Activated CD8-positive, alpha-beta T cell treated with anti-CD3 and anti-CD28 coated beads for 36 hours (primary cell): ENCODE data around the gene ANTKMT. TPM values are rescaled to one million over a fixed set of nuclear protein-coding genes. Genes with fewer than 3 reads are reported as not detected.

ENCODE experiments used
- ATAC-seq: fragments of 200-7000 bp; cut with Tn5 transposase; one replicate; pipeline ENCODE4 v1.10.0; 2021; ENCODE audit warnings: mild to moderate bottlenecking, moderate library complexity
- CTCF ChIA-PET: fragments of 350-600 bp; sonication (Branson Sonifier 250); formaldehyde crosslinking; loops from one replicate; lab custom pipeline; 2021; ENCODE audit warnings: antibody characterized with exemption; lab: Charles Lee
- POLR2A ChIA-PET: fragments of 350-600 bp; sonication (Branson Sonifier 250); formaldehyde crosslinking; loops from one replicate; lab custom pipeline; 2021; ENCODE audit warnings: antibody characterized with exemption; lab: Charles Lee
- DNase-seq: peaks from one replicate; pipeline ENCODE4 v3.0.0-alpha.2; 2020
- H3K27ac Mint-ChIP-seq: one replicate; pipeline ENCODE4 v1.8.0; 2021; ENCODE audit warnings: mild to moderate bottlenecking, mixed read lengths
- H3K27me3 Mint-ChIP-seq: one replicate; pipeline ENCODE4 v1.8.0; 2021; ENCODE audit warnings: mixed read lengths
- H3K36me3 Mint-ChIP-seq: one replicate; pipeline ENCODE4 v1.8.0; 2021; ENCODE audit warnings: low read depth, mixed read lengths
- H3K4me1 Mint-ChIP-seq: one replicate; pipeline ENCODE4 v1.8.0; 2021; ENCODE audit warnings: low read depth, mixed read lengths
- H3K4me3 Mint-ChIP-seq: one replicate; pipeline ENCODE4 v1.8.0; 2021; ENCODE audit warnings: mild to moderate bottlenecking, moderate library complexity, mixed read lengths
- H3K9me3 Mint-ChIP-seq: one replicate; pipeline ENCODE4 v1.8.0; 2021; ENCODE audit warnings: mixed read lengths
- CTCF ChIP-seq: fragments of 200-600 bp; IDR thresholded peaks from one replicate; pipeline ENCODE4 v1.8.0; 2022; ENCODE audit warnings: antibody characterized with exemption, mild to moderate bottlenecking
- intact Hi-C: fragments of 100-400 bp; cut with micrococcal nuclease; formaldehyde crosslinking; loops from one replicate; pipeline ENCODE4 v1.10.0; 2022
- total RNA-seq, 2 experiments: library from RNA; stranded (reverse); gene quantifications; one replicate each; pipeline ENCODE4 v1.2.3, GENCODE V29; 2021

Gene ANTKMT
- total RNA-seq, 2 experiments from 2014 or later: 34.3 to 38.4 TPM

DNA sequence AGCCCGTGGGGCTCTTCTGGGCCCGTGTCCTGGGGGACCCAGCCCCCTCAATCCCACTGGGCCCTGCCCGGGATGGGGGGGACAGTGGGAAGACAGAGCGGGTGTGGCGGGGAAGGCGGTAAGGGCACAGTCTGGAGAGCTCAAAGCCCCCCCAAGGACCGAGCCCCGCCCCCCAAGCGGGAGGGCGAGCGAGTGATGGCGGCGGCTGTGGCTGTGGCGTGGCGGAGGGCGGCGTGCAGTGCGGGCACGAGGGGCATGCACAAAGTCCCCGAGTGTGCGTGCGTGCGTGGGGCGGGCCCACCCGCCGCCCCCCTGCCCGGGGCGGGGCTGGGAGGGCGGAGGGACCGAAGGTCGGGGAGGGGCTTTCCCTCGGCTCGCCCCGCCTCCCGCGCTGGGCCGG lies 27.2 kb upstream of the ANTKMT start:
- Mint-ChIP-seq H3K4me3 (peak overlapping the region; percentile 24), H3K27ac (no peak overlapping the region), H3K36me3 (no peaks in the 10 kb centered on the region), H3K4me1 (peaks cover 28% of the 10 kb centered on the region), H3K9me3 (no peaks in the 10 kb centered on the region), H3K27me3 (peaks cover 4% of the 10 kb centered on the region)
- ChIA-PET CTCF (no interaction called here), POLR2A (interaction anchor here (0.8 to 1.5 kb wide), 3 partner anchors 9 to 32 kb away, joined by 3 to 5 read pairs (median 4); partner anchors contain the start of genes CCDC78 and JMJD8)
- ATAC-seq: no peak
- no peak for DNase-seq
- no peak for TF ChIP-seq CTCF
- intact Hi-C loops: no loop called here

GRCh38 chr16:694187-694862 lies 26.6 kb upstream of the ANTKMT start:
- no peaks in the 10 kb centered on the region for H3K9me3 Mint-ChIP-seq
- no peaks in the 10 kb centered on the region for H3K36me3 Mint-ChIP-seq
- DNase-seq: peak; percentile 24
- ATAC-seq: no peak
- peak overlapping the region; percentile 68 for H3K4me3 Mint-ChIP-seq
- H3K27me3 Mint-ChIP-seq: peaks cover 4% of the 10 kb centered on the region
- CTCF ChIA-PET: no interaction called here
- intact Hi-C loops: no loop called here
- no peak for TF ChIP-seq CTCF
- peaks cover 23% of the 10 kb centered on the region for H3K4me1 Mint-ChIP-seq
- POLR2A ChIA-PET: interaction anchor here (1.7 to 2.9 kb wide), 3 partner anchors 10 to 22 kb away, joined by 8 to 11 read pairs (median 11); partner anchors contain the start of genes JMJD8 and STUB1
- H3K27ac Mint-ChIP-seq: no peak overlapping the region

- Mint-ChIP-seq H3K36me3 (no peaks in the 10 kb centered on the region), H3K4me3 (peak overlapping the region; percentile 68), H3K9me3 (no peaks in the 10 kb centered on the region), H3K27me3 (peaks cover 4% of the 10 kb centered on the region), H3K27ac (no peak overlapping the region), H3K4me1 (peaks cover 20% of the 10 kb centered on the region)
- no peak for TF ChIP-seq CTCF
- intact Hi-C loops: no loop called here
- ChIA-PET POLR2A (interaction anchor here (0.7 to 2.9 kb wide), 13 partner anchors 9 to 169 kb away, joined by 3 to 11 read pairs (median 4); partner anchors contain the start of genes ANTKMT, CCDC78, HAGHL and JMJD8), CTCF (interaction anchor here (0.8 to 1.5 kb wide), 6 partner anchors 9 to 90 kb away, joined by 3 to 5 read pairs (median 3); partner anchors contain the start of gene CIAO3)
- DNase-seq (no peak), ATAC-seq (no peak)
Observed at GRCh38 chr16:694863-695354, 26.0 kb upstream of the ANTKMT start.

- no peaks in the 10 kb centered on the region for H3K36me3 Mint-ChIP-seq
- peak overlapping the region; percentile 75 for H3K27ac Mint-ChIP-seq
- TF ChIP-seq CTCF: no peak
- H3K9me3 Mint-ChIP-seq: no peaks in the 10 kb centered on the region
- peaks cover 4% of the 10 kb centered on the region for H3K27me3 Mint-ChIP-seq
- intact Hi-C loops: no loop called here
- ChIA-PET CTCF (interaction anchor here (0.6 to 1.5 kb wide), 8 partner anchors 9 to 90 kb away, joined by 3 to 5 read pairs (median 3); partner anchors contain the start of genes CIAO3 and METRN), POLR2A (interaction anchor here (0.7 to 2.9 kb wide), 15 partner anchors 8 to 169 kb away, joined by 3 to 11 read pairs (median 4); partner anchors contain the start of genes ANTKMT, CCDC78, HAGHL and JMJD8)
- H3K4me1 Mint-ChIP-seq: peaks cover 20% of the 10 kb centered on the region
- DNase-seq (peak; percentile 79), ATAC-seq (peak; percentile 82)
- peak overlapping the region; percentile 78 for H3K4me3 Mint-ChIP-seq
Observed at GRCh38 chr16:695355-696089, 25.4 kb upstream of the ANTKMT start.
